ENCODE data around the gene CACNA1A.

GRCh38 chr19:13401388-13401787, 104.9 kb downstream of the CACNA1A start:
- no peak for TF ChIP-seq POLR2A (IDR thresholded peaks at IDR 0.05)
- TF ChIP-seq CTCF (IDR thresholded peaks at IDR 0.05): no peak

Measured in esophagus squamous epithelium (tissue), 4 donors.